Central memory CD8-positive, alpha-beta T cell (primary cell): ENCODE results near the gene ZNF225.

Experiments
- ATAC-seq: fragments of 150-1000 bp; cut with Tn5 transposase; replicated peaks from 2 replicates; pipeline ENCODE4 v1.10.0; 2022; ENCODE audit warnings: mild to moderate bottlenecking, moderate FRiP score, moderate number of reproducible peaks; ENCODE audit not compliant: poor library complexity, severe bottlenecking; ENCODE audit errors: extremely low read depth
- DNase-seq, 2 donors: peaks; one replicate each; pipeline ENCODE4 v3.0.0; 2021; ENCODE audit warnings: low spot score in 2 of 2
- H3K27ac Mint-ChIP-seq: one replicate; pipeline ENCODE4 v1.8.0; 2022; ENCODE audit warnings: low read depth, mild to moderate bottlenecking, moderate library complexity, mixed read lengths
- H3K27me3 Mint-ChIP-seq: one replicate; pipeline ENCODE4 v1.8.0; 2022; ENCODE audit warnings: mixed read lengths
- H3K36me3 Mint-ChIP-seq: one replicate; pipeline ENCODE4 v1.8.0; 2022; ENCODE audit warnings: mild to moderate bottlenecking, moderate library complexity, mixed read lengths; ENCODE audit not compliant: insufficient read depth
- H3K4me1 Mint-ChIP-seq: one replicate; pipeline ENCODE4 v1.8.0; 2022; ENCODE audit warnings: mixed read lengths
- H3K4me3 Mint-ChIP-seq: one replicate; pipeline ENCODE4 v1.8.0; 2022; ENCODE audit warnings: mild to moderate bottlenecking, moderate library complexity, mixed read lengths
- H3K9me3 Mint-ChIP-seq: one replicate; pipeline ENCODE4 v1.8.0; 2022; ENCODE audit warnings: mixed read lengths

Gene ZNF225

DNA sequence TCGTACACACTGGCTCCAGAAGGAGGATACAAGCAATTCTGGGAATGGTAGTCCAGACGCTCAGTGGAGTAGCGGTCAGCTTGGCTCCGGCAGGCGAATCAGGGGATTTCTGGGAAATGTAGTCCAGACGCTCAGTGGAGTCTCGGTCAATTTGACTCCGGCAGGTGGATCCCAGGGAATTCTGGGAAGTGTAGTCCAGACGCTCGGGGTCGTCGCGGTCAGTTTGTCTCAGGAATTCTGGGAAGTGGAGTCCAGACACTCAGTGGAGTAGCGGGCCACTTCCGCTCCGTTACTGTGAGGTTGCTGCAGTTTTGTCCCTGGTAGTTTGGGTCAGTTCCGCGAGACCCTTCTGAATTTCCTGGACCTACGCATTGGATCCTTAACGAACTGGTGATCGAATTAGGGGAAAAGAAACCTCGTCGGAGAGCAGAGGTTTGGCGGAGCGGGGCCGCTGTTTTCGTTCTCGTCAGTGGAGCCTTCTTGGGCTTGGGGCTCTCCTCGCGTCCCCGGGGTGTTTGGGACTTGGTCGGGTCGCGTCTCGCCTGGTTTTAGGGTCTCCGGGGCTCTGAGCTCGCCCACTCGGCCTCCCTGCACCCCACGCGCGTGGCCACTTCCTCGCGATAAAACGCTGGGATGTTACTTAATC lies at the start of gene ZNF225:
Gene ZNF225 (plus strand): TSS at position 262 of the 646 bp plus-strand sequence. CDS start 2,429 bp downstream, outside the sequence.
- peak; percentile 95 for ATAC-seq
- peak within 1 kb of the TSS; percentile 98 for H3K4me3 Mint-ChIP-seq
- peaks cover 18% of the 10 kb centered on the region for H3K9me3 Mint-ChIP-seq
- peaks cover 30% of the 10 kb centered on the region for H3K4me1 Mint-ChIP-seq
- peak; percentile 55 to 72 for DNase-seq
- H3K27me3 Mint-ChIP-seq, result no peaks in the 10 kb centered on the region
- peaks cover 18% of the 10 kb centered on the region for H3K36me3 Mint-ChIP-seq
- H3K27ac Mint-ChIP-seq, result peak within 1 kb of the TSS; percentile 85

DNA sequence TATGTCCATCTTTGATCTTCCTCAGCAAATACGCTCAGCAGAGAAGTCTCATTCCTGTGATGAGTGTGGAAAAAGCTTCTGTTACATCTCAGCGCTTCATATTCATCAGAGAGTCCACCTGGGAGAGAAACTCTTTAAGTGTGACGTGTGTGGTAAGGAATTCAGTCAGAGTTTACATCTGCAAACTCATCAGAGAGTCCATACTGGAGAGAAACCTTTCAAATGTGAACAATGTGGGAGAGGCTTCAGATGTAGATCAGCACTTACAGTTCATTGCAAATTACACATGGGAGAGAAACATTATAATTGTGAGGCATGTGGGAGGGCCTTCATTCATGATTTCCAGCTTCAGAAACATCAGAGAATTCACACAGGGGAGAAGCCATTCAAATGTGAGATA lies 46.9 kb upstream of the ZNF225 start:
- H3K27me3 Mint-ChIP-seq, result no peaks in the 10 kb centered on the region
- no peak overlapping the region for H3K27ac Mint-ChIP-seq
- DNase-seq (no peak), ATAC-seq (no peak)
- peaks cover 2% of the 10 kb centered on the region for H3K36me3 Mint-ChIP-seq
- peaks cover 21% of the 10 kb centered on the region for H3K9me3 Mint-ChIP-seq
- H3K4me1 Mint-ChIP-seq, result peaks cover 2% of the 10 kb centered on the region
- no peak overlapping the region for H3K4me3 Mint-ChIP-seq

DNA sequence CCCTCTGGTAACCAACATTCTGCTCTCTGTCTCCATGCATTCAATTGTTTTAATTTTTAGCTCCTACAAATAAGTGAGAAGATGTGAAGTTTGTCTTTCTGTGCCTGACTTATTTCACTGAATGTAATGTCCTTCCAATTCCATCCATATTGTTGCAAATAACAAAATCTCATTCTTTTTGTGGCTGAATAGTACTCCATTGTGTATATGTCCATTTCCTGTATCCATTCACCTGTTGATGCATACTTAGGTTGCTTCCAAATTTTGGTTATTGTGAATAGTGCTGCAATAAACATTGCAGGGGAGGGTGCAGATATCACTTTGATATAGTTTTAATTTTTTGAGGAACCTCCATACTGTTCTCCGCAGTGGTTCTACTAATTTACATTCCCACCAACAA lies 43.8 kb upstream of the ZNF225 start:
- no peak for DNase-seq
- ATAC-seq, result no peak
- Mint-ChIP-seq H3K27ac (no peak overlapping the region), H3K4me3 (no peak overlapping the region), H3K4me1 (peaks cover 22% of the 10 kb centered on the region), H3K9me3 (peaks cover 21% of the 10 kb centered on the region), H3K27me3 (no peaks in the 10 kb centered on the region), H3K36me3 (peaks cover 5% of the 10 kb centered on the region)

DNA sequence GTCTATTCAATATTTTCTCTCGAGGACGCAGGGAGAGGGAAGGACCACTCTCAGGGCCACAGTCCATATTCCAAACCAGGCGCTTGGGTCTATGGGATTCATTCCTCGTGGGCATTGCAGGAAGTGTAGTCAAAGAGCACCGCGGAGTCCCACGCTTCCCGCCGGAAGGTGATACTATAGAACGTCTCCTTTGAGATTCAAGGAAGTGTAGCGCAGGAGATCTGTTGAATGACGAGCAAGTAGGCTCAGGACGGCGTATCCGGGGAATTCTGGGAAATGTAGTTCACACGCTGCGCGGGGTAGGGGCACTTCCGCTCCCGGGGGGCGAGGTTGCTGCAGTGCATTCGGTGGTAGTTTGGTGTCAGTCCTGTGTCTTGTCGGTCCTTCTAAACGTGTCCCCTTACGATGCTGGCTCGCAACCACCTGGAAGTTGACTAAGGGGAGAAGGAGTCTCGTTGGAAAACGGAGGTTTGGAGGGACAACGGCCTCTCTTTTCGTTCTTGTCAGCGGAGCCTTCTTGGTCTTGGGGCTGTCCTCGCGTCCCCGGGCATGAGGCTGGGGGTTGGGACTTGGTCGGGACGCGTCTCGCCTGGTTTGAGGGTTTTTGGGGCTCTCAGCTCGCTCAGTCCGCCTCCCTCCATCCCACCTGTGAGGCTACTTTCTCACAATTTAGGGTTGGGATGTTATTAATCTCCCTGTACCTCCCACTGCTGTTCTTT lies 41.2 kb upstream of the ZNF225 start, which contains the start of gene ZNF284:
Gene ZNF284 (plus strand): TSS at position 336 of the 719 bp plus-strand sequence. CDS start 4,231 bp downstream, outside the sequence.
- peak within 1 kb of the TSS; percentile 88 for H3K4me3 Mint-ChIP-seq
- ATAC-seq, result peak; percentile 99
- peaks cover 11% of the 10 kb centered on the region for H3K9me3 Mint-ChIP-seq
- peak within 1 kb of the TSS; percentile 82 for H3K27ac Mint-ChIP-seq
- H3K27me3 Mint-ChIP-seq, result no peaks in the 10 kb centered on the region
- DNase-seq, result peak; percentile 41 to 71
- H3K36me3 Mint-ChIP-seq, result peaks cover 7% of the 10 kb centered on the region
- H3K4me1 Mint-ChIP-seq, result peaks cover 28% of the 10 kb centered on the region

DNA sequence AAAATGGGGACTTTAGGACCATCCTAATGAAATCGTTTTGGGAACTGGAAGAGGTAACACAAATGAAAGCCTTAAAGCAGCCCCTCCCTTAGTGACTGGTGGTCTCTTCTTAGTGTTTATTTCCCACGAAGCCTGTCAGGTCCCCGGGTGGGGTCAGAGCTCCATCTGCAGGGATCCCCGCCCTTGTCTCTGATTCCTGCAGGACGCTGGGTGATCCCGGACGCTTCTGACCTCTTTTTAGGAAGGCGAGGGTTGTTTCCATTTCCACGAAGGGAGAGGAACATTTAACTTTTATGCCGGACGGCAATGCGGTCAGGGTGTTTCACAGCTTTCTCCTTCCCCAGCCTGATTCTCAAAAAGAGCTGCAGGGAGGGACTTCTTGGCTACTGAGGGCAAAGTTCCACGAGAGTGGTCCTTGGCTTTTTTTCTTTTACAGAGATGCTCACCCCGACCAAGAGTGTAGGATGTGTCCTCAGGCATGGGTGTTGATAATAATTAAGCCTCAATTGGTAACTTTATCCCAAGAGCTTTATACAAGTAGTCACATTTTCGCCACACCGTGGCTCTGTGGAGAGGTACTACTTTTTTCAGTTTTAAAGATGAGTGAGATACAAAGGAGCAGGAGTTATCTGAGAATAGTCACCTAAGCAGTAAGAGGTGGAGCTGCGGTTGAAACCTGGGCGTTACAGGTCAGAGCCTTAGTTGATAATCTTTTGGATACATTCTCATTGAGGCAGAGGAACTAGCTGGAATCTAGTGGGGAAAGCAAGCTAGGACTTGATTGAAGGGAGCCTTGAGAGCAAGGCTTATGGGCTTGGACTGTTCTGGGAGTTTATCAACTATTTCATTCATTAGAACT lies 40.4 kb upstream of the ZNF225 start:
- H3K36me3 Mint-ChIP-seq, result peaks cover 6% of the 10 kb centered on the region
- peak overlapping the region; percentile 82 for H3K27ac Mint-ChIP-seq
- DNase-seq (no peak), ATAC-seq (no peak)
- peak overlapping the region; percentile 88 for H3K4me3 Mint-ChIP-seq
- peaks cover 28% of the 10 kb centered on the region for H3K4me1 Mint-ChIP-seq
- H3K9me3 Mint-ChIP-seq, result peaks cover 6% of the 10 kb centered on the region
- H3K27me3 Mint-ChIP-seq, result no peaks in the 10 kb centered on the region

DNA sequence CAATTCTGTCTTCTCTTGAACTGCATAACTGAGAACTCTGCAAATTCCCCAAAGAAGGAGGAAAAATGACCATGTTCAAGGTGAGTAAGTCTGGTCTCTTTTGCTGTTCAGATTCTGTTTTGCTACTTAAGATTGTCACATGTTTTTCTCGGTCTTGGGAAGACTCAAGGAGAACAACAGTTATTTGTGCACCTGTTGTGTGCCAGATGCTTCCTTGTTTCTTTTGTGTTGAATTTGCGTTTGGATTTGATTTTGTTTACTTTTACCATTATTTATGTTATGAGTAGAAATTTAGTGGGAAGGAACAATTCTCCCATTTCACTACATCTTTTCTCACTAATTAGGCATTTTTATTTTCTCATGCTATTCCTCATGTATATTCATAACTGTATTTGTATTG lies 36.9 kb upstream of the ZNF225 start:
- Mint-ChIP-seq H3K36me3 (peaks cover 14% of the 10 kb centered on the region), H3K27me3 (no peaks in the 10 kb centered on the region), H3K4me1 (peaks cover 26% of the 10 kb centered on the region), H3K27ac (no peak overlapping the region), H3K9me3 (no peaks in the 10 kb centered on the region), H3K4me3 (no peak overlapping the region)
- DNase-seq, result no peak
- no peak for ATAC-seq

DNA sequence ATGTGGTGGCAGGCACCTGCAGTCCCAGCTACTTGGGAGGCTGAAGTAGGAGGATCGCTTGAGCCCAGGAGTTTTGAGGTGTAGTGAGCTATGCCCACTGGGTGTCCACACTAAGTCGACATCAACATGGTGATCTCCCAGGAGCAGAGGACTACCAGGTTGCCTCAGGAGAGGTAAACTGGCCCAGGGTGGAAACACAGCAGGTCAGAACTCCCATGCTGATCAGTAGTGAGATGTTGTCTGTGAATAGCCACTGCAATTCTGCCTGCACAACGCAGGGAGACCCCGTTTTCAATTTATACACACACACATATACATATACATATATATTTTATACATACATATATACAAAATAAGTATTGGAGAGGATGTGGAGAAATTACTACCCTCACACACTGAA lies 21.1 kb upstream of the ZNF225 start:
- Mint-ChIP-seq H3K27ac (no peak overlapping the region), H3K27me3 (no peaks in the 10 kb centered on the region), H3K4me1 (peaks cover 15% of the 10 kb centered on the region), H3K36me3 (peaks cover 5% of the 10 kb centered on the region), H3K9me3 (no peaks in the 10 kb centered on the region), H3K4me3 (no peak overlapping the region)
- DNase-seq, result no peak
- ATAC-seq, result no peak

DNA sequence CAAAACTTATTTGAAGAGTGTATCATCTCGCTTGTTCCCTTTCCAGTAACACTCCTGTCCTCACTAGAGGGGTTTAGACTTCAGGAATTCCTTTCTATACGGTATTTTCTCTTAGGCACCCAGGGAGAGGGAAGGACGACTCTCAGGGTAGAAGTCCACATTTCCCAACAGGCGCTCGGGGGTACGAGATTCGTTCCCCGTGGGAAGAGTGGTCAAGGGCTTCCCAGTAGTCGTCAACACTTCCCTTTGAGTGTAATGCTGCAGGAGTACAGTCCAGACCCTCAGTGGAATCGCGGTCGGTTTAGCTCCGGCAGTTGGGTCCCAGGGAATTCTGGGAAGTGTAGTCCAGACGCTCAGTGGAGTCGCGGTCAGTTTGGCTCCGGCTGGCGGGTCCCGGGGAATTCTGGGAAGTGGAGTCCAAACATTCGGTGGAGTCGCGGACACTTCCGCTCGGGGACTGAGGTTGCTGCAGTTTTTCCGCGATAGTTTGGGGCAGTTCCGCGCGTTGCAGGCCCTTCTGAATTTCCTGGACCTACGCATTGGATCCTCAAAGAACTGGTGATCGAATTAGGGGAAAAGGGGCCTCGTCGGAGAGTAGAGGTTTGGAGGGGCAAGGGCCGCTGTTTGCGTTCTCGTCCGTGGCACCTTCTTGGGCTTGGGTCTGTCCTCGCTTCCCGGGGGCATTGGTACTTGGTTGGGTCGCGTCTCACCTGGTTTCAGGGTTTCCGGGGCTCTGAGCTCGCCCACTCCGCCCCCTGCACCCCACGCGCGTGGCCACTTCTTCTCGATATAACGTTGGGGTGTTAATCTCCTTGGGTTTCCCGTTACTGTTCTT lies 19.1 kb upstream of the ZNF225 start, which contains the start of gene ZNF224:
Gene ZNF224 (plus strand): TSS at position 431 of the 835 bp plus-strand sequence. CDS start 3,513 bp downstream, outside the sequence.
- peak within 1 kb of the TSS; percentile 96 for H3K4me3 Mint-ChIP-seq
- ATAC-seq, result peak; percentile 82
- H3K36me3 Mint-ChIP-seq, result peaks cover 18% of the 10 kb centered on the region
- H3K4me1 Mint-ChIP-seq, result peaks cover 22% of the 10 kb centered on the region
- peak within 1 kb of the TSS; percentile 92 for H3K27ac Mint-ChIP-seq
- H3K27me3 Mint-ChIP-seq, result no peaks in the 10 kb centered on the region
- no peaks in the 10 kb centered on the region for H3K9me3 Mint-ChIP-seq
- peak; percentile 50 to 61 for DNase-seq

DNA sequence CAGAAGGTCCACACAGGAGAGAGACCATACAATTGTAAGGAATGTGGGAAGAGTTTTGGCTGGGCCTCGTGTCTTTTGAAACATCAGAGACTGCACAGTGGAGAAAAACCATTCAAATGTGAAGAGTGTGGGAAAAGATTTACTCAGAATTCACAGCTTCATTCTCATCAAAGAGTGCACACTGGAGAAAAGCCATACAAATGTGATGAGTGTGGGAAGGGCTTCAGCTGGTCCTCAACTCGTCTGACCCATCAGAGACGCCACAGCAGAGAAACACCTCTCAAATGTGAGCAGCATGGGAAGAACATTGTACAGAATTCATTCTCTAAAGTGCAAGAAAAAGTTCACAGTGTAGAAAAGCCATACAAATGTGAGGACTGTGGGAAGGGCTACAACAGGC lies 5.4 kb upstream of the ZNF225 start:
- Mint-ChIP-seq H3K36me3 (peaks cover 17% of the 10 kb centered on the region), H3K4me1 (peaks cover 7% of the 10 kb centered on the region), H3K9me3 (peaks cover 41% of the 10 kb centered on the region), H3K4me3 (no peak overlapping the region), H3K27ac (no peak overlapping the region), H3K27me3 (no peaks in the 10 kb centered on the region)
- DNase-seq (no peak), ATAC-seq (no peak)

DNA sequence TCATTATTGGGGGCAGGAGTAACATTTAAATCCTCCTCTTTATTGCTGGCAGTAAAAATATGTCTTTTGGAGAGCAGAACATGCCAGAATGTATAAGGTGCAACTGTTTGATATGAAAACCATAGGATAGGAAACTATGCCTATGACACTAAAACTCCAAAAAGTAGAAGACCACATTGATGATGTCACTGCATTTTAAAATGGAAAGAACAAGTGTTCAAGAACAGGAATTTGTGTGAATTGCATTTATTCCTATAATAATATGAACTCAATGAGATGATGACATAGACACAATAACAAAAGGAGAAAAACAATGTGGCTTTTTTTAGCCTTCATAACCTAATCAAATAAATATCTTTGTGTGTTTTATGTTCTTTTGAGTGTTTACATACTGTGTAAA lies 3.7 kb upstream of the ZNF225 start:
- Mint-ChIP-seq H3K4me3 (no peak overlapping the region), H3K27me3 (no peaks in the 10 kb centered on the region), H3K27ac (no peak overlapping the region), H3K4me1 (peaks cover 21% of the 10 kb centered on the region), H3K36me3 (peaks cover 14% of the 10 kb centered on the region), H3K9me3 (peaks cover 34% of the 10 kb centered on the region)
- ATAC-seq (no peak), DNase-seq (no peak)

DNA sequence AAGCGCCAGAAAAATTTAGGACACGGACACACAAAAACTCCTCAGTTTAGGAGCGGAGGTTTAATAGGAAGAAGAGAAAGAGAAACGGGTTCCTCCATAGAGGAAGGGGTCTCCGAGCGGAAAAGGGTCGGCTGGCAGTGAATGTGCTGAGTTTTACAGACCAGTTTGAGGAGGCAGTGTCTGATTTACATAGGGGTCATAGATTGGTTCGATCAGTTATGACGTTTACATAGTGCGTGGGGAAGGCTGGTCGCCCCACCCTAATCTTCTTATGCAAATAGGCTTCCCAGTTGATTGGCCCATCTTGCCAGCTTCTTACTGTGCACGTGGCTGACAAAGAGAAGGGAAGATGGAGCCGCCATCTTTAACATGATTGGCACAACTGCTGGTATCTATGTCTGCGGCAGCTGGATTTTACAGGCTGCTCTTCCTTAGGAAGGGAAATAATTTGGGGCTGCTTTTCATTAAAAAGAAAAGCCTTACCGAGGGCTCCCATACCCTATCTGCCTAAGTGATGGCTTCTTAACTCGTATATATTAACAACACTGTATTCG lies 1.2 kb upstream of the ZNF225 start:
- Mint-ChIP-seq H3K9me3 (peaks cover 28% of the 10 kb centered on the region), H3K4me1 (peaks cover 30% of the 10 kb centered on the region), H3K27ac (no peak overlapping the region), H3K4me3 (peak overlapping the region; percentile 98), H3K27me3 (no peaks in the 10 kb centered on the region), H3K36me3 (peaks cover 14% of the 10 kb centered on the region)
- ATAC-seq (no peak), DNase-seq (no peak)
